NT2/D1 (cell line): ENCODE results near the gene IL1RL1.

ENCODE experiments used
- SUZ12 ChIP-seq: IDR thresholded peaks from 2 replicates; pipeline ENCODE4 v1.6.1; 2011; ENCODE audit not compliant: insufficient read length, insufficient read depth; ENCODE audit errors: extremely low read depth
- ZNF274 ChIP-seq: IDR thresholded peaks from 2 replicates; pipeline ENCODE4 v1.6.1; 2011; ENCODE audit warnings: mild to moderate bottlenecking, low read depth, low read length

GRCh38 chr2:102302458-102302857 lies 8.9 kb upstream of the IL1RL1 start:
- TF ChIP-seq SUZ12 (no peak), ZNF274 (no peak)
